GM19328 (cell line): ENCODE measurements around the gene SLC38A7.
A peak's percentile ranks its signal among the peaks of the same experiment; 100 is the strongest.
"Not testable (repeated sequence)": the region's sequence is repeated elsewhere in the genome, so short reads cannot be mapped to it uniquely, and the experiment has no call there.

Experiments
- ATAC-seq: cut with Tn5 transposase; IDR thresholded peaks from one replicate; pipeline ENCODE4 v1.9.1; 2021; ENCODE audit warnings: mild to moderate bottlenecking, moderate library complexity; ENCODE audit not compliant: unreplicated experiment

The SLC38A7 gene

GRCh38 chr16:58678716-58679115, 5.9 kb downstream of the SLC38A7 start:
- no peak for ATAC-seq

- ATAC-seq, result no peak
Measured at GRCh38 chr16:58678269-58678668, 6.3 kb downstream of the SLC38A7 start.

DNA sequence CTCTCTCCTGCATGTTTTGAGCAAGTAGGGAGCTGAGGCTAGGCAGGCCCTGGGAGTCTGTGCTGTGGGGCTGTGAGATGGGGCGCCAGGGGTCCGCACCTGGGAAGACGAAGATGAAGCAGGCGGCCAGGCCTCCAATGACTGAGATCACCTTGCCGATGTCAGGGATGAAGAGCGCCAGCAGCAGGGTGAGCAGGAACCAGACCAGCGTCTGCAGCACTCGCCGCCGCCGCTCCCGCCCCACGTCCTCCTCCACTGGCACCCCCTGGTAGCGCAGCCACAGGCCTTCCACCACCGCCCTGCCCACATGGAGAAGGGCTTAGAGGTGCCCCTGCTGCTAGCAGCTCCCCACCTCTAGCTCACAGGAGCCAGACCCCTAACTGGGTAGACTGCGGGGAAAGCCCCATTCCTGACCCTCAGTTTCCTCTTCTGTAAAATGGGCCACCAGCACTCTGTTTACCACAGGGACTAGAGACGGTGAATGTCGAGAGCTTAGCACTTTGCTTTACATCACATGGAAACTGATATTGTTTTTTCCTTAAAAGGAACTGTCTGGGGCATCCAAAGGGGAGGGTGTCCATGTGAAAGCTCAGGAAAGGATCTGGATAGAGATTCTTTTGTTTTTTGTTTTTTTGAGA, 13.5 kb downstream of the SLC38A7 start:
- no peak for ATAC-seq

DNA sequence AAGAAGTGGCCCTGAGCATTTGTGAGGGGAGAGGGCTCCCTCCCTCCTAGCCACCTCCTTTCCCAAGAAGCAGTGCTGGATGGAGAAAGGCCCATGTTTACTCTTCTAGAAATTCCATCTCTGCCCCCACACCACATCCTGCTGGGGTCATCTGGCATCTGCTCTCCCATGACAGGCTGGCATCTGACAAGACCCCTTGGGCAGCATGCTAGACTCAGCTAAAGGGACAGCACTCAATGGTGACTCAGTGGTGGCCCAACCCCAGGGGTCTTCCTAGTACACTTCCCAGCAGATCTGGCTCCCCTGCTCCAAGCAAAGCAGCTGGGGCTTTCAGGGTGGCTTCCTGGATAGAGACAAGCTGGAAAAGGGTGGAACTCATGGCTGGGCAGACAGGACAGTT, 14.4 kb downstream of the SLC38A7 start:
- no peak for ATAC-seq

- ATAC-seq, result no peak
Measured at GRCh38 chr16:58665200-58665599, 19.4 kb downstream of the SLC38A7 start.

- peak; percentile 75 for ATAC-seq
Measured at GRCh38 chr16:58661199-58661830, 23.3 kb downstream of the SLC38A7 start.

DNA sequence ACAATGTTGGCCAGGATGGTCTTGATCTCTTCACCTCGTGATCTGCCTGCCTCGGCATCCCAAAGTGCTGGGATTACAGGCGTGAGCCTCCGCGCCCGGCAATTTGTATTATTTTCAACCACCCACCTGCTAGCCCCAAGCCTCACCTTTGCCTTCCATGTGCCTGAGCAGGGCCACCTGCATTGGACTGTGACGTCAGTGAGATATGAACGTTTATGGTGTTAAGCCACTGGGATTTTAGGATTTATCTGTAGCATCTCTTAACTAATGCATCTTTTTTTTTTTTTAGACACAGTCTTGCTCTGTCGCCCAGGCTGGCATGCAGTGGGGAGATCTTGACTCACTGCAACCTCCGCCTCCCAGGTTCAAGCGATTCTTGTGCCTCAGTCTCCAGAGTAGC, 24.7 kb downstream of the SLC38A7 start:
- not testable (repeated sequence) for ATAC-seq

DNA sequence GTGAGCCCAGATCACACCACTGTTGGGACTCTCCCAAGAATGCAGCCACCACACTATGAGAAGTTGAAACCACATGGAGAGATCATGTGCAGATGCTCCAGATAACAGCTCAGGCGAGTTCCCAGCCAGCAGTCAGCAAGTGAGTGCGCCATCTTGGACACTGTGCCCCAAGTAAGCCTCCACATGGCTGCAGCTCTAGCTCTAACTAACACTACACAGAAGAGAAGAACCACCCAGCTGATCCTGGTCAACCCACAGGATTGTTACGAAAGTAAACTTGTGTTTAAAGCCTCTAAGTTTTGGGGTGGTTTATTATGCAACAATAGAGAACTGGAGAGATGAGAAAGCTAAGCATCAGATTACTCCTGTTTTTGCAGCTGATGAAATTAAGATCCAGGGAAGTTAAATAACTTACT, 25.8 kb downstream of the SLC38A7 start:
- no peak for ATAC-seq

DNA sequence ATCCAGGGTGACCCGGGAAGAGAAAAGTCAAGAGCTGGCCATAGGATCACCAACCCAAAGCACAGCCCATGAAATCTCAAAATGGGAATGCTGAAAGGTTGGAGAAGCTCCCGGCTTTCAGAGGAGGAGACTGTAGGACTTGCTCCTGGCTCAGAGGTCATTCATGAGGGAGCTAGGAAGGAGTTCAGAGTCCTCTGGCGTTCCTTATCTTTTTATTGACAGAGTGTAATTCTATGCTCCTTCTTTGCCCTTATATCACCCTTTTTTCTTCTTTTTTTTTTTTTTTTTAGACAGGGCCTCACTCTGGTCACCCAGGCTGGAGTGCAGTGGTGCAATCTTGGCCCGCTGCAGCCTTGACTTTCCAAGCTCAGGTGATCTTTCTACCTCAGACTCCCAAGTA, 27.7 kb downstream of the SLC38A7 start:
- no peak for ATAC-seq

GRCh38 chr16:58655215-58655596, 29.4 kb downstream of the SLC38A7 start:
- ATAC-seq, result no peak

GRCh38 chr16:58654560-58655214, 29.9 kb downstream of the SLC38A7 start:
- no peak for ATAC-seq

- no peak for ATAC-seq
Measured at GRCh38 chr16:58652741-58653140, 31.8 kb downstream of the SLC38A7 start.

GRCh38 chr16:58651965-58652348, 32.6 kb downstream of the SLC38A7 start:
- ATAC-seq, result no peak

- ATAC-seq, result no peak
Measured at GRCh38 chr16:58649707-58650106, 34.9 kb downstream of the SLC38A7 start.

GRCh38 chr16:58647107-58647506, 37.5 kb downstream of the SLC38A7 start:
- no peak for ATAC-seq

DNA sequence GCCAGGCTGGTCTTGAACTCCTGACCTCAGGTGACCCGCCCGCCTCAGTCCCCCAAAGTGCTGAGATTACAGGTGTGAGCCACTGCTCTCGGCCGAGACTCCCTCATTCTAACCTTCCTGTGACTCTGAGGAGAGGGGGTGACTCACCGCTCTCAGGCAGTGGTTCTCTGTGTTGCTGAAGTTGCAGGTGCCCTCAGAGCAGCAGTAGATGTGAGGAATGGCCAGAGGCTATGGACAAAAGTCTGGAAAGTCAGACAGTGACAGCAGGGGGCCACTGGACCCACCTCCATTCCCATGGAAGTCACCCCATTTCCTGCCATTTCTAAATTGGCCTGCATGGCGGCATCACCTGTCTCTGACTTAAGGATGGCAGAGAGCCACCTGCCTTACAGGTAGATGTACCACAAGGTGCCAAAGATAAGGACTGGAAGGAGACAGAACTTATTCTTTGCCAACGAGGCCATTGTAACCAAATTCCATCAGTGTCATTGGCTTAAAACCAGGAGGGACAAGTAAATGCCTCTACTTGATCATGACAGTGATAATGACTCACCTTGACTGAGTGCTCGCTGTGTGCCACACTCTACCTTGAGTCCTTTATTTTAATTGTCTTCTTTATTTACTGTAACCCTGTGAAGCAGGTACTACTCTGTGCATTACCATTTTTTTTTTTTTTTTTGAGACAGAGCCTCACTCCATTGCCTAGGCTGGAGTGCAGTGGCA, 39.6 kb downstream of the SLC38A7 start:
- ATAC-seq, result no peak

- ATAC-seq, result no peak
Measured at GRCh38 chr16:58644108-58644507, 40.5 kb downstream of the SLC38A7 start.

DNA sequence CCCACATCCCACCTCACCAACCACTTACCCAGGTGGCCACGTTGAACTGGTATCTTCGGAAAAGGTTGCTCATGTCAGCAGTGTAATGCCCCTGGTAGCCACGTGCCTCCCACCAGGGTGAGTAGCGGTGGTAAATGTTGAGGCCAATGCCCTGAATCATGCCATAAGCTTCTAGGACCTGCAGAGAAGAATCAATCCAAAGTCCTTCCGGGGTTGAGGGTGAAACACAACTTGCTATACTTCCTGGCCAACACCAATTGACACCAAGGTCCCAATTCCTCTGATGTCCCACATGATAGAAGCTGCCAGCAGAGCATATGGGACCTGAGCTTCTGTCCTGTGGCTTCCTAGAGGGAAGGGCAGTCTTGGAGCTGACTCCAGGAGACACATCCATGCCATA, 43.6 kb downstream of the SLC38A7 start:
- ATAC-seq, result no peak

- no peak for ATAC-seq
Measured at GRCh38 chr16:58639836-58640235, 44.7 kb downstream of the SLC38A7 start.

DNA sequence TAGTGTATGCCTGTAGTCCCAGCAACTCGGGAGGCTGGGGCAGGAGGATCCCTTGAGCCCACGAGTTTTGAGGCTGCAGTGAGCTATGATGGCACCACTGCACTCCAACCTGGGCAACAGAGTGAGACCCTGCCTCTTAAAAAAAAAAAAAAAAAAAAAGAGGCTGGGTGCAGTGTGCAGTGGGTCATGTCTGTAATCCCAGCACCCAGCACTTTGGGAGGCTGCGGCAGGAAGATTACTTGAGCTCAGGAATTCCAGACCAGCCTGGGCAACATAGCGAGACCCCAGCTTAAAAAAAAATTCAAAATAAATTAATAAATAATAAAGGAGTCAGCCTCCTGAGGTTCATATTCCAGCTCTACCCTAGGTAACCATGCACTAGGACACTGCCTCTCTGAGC, 45.3 kb downstream of the SLC38A7 start:
- ATAC-seq, result no peak

DNA sequence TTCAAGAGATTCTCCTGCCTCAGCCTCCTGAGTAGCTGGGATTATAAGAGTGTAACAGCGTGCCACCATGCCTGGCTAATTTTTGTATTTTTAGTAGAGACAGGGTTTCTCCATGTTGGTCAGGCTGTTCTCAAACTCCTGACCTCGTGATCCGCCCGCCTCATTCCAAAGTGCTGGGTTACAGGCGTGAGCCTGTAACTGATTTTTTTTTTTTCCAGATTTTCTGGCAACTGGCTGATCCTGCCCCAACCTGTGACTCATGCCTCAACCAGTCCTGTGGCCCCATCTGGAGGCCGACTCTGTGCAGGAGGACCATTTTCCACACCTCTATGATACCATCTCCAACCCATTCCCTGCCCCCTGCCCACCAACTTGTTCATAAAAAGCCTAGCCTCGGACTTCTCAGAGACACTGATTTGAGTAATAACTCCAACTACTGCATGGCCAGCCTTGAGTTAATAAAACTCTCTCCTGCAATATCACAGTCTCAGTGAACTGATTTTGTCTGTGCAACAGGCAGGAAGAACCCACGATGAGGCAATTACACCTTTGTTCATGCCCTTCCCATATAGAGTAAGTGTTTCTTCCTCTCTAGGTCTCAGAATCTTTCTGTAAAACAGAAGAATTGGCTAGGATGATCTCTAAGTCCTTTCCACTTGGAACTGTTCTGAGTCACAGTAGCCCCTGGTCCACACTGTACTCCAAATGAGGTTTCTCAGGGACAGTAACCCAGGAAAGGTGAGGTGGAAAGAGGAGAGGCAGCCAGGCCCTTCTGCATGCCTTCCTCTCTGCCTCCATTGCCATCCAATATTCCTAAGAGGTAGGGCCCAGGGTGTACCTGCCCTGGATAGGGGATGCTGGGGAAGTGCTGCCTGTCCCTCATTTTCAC, 46.2 kb downstream of the SLC38A7 start:
- no peak for ATAC-seq
